DOHH2 (cell line): ENCODE results near the gene SUMF1.

Experiments
- CTCF ChIP-seq: fragments of 200-600 bp; sonication (generic); IDR thresholded peaks from one replicate; pipeline ENCODE4 v1.5.1; 2014; ENCODE audit warnings: antibody characterized with exemption, mild to moderate bottlenecking, low read depth, low read length; ENCODE audit not compliant: poor library complexity, severe bottlenecking
- EZH2phosphoT487 ChIP-seq: fragments of 200-600 bp; sonication (generic); IDR thresholded peaks from 2 replicates; pipeline ENCODE4 v1.6.1; 2017; ENCODE audit warnings: borderline replicate concordance, mild to moderate bottlenecking, antibody characterized with exemption, low read length, moderate library complexity, mixed read lengths

GRCh38 chr3:4449043-4449805, 17.8 kb downstream of the SUMF1 start:
- TF ChIP-seq CTCF (no peak), EZH2phosphoT487 (no peak)
